GM19023 (cell line): ENCODE results near the gene PHLPP1.
A peak's percentile ranks its signal among the peaks of the same experiment; 100 is the strongest.

Source experiments
- ATAC-seq: cut with Tn5 transposase; IDR thresholded peaks from one replicate; pipeline ENCODE4 v1.9.1; 2021; ENCODE audit warnings: mild to moderate bottlenecking, moderate library complexity; ENCODE audit not compliant: unreplicated experiment

PHLPP1 gene

DNA sequence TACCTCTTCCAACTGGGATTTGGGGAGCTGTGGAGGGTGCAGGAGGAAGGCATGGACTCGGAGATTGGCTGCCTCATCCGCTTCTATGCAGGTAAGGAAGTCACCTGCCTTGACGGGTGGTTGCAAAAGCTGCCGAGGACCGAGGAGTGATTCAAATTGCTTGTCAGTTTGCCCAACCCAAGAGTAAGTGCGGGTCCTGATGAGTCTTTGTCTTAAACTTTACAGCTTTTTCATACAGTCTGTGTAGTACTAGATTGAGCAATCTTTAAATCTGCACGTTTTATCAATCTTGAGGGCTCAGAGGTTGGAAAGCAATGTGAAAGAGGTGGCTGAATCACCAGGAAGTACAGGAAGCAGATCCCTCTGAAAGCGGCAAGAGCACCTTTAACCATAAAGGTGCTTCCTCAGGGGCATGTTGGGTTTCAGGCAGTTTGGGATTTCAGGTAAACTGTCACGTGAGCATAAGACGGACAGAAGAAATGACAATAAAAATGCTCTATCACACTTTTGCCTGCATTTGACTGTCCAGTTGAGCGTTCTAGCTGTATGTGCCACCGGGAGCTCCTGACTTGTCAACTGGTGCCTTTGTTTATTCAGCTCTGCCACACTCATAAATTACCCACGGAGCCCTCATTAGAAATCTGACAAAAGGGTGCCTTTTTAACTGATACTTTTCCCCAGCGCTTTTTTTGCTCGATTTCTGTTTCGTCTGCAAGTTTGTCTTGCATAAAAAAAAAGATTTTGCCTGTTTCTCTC, 2.0 kb downstream of the PHLPP1 start:
- ATAC-seq: no peak

DNA sequence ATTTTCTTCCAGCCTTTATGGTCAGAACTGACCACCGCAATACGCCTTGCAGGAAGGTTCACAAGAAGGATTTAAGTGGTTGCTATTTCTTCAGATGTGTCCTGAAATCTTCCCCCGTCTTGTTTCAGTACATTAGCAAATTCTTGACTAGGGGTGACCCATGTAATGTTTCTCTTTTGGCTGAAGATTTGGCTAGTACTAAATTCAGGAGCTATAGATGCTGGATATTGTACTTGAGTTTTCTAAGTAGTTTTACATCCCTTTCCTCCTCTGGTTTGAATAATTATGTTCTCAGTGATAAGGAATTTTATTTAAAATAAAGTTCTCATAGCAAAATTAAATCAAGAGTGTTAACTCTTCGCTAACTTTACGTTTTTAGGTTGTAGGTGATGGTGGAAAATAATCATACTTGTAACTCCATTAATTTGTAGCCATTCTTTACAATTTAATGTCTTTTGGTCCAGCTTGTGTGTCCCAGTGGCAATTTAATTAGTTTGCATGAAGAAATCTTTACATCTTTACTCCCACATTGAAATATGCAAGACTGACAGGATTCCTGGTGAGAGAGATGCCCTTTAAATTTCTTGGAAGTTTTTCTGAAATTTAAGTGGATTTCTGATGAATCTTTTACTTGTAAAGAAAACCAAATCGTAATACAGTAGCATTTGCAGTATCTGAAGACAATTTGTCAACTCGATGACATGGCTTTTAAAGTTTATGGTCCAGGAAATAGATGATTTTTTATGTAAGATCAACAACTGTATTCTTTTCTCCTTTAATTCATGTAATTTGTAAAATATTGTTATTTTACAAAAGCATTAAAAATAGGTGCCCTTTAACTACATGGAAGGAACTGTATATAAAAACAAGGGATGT, 2.8 kb downstream of the PHLPP1 start:
- no peak for ATAC-seq

- ATAC-seq: no peak
These were observed 4.7 kb downstream of the PHLPP1 start for GRCh38 chr18:62720048-62720447.

- ATAC-seq: no peak
These were observed 5.6 kb downstream of the PHLPP1 start for GRCh38 chr18:62720766-62721613.

- ATAC-seq: no peak
These were observed 6.8 kb downstream of the PHLPP1 start for GRCh38 chr18:62721839-62722795.

GRCh38 chr18:62723666-62724281, 8.4 kb downstream of the PHLPP1 start:
- ATAC-seq: no peak

DNA sequence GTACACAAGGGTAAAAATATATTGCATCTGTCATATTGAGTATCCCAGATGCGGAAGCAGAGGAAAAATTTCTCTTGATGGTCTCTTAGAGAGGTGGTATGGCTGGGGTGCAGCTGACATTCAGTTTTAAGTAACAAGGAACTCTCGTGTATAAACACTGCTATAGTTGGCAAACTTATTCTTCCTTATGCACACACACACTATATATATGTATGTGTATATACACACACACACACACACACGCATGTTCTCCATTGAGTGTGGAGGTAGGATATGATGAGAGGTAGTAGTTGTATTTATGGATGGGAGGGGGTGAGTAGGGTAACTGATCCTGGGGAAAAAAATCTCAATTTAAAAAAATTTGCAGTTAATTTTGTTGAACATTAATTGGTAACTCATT, 10.6 kb downstream of the PHLPP1 start:
- no peak for ATAC-seq

DNA sequence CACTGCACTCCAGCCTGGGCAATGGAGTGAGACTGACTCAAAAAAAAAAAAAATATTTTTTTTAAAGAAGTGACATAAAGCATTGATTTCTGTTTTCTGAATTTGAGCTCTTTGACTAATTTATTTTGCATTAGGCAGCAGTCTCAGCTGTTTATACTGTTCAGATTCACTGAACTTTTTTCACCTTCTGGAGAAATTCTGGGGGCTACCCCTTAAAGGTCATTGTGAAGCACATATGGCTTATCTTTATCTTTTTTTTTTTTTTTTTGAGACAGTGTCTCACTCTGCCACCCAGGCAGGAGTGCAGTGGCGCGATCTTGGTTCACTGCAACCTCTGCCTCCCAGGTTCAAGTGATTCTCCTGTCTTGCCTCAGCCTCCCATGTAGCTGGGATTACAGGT, 12.9 kb downstream of the PHLPP1 start:
- no peak for ATAC-seq

GRCh38 chr18:62729487-62730386, 14.4 kb downstream of the PHLPP1 start:
- peak; percentile 86 for ATAC-seq

DNA sequence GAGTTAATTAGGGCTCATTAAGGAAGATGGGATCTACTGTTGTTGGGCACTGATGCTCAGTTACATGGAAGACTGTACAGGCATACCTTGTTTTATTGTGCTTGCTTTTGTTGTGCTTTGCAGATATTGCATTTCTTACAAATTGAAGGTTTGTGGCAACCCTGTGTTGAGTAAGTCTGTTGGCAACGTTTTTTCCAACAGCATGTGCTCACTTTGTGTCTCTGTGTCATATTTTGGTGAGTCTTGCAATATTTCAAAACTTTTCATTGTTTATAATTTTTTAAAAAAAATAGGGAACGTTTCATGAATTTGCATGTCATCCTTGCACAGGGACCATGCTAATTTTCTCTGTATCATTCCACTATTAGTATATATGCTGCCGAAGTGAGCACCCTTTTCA, 15.6 kb downstream of the PHLPP1 start:
- no peak for ATAC-seq

DNA sequence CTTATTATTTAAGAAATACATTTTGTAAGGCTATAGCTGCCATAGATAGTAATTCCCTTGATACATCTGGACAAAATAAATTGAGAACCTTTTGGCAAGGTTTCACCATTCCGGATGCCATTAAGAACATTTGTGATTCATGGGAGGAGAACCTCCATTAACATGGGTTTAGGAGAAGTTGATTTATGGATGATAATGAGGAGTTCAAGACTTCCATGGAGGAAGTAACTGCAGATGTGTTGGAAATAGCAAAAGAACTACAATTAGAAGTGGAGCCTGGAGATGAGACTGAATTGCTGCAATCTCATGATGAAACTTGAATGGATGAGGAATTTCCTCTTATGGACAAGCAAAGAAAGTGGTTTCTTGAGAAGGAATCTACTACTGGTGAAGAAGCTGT, 17.3 kb downstream of the PHLPP1 start:
- ATAC-seq: no peak

GRCh38 chr18:62734290-62734689, 18.9 kb downstream of the PHLPP1 start:
- no peak for ATAC-seq

- no peak for ATAC-seq
These were observed 20.0 kb downstream of the PHLPP1 start for GRCh38 chr18:62735387-62735786.

DNA sequence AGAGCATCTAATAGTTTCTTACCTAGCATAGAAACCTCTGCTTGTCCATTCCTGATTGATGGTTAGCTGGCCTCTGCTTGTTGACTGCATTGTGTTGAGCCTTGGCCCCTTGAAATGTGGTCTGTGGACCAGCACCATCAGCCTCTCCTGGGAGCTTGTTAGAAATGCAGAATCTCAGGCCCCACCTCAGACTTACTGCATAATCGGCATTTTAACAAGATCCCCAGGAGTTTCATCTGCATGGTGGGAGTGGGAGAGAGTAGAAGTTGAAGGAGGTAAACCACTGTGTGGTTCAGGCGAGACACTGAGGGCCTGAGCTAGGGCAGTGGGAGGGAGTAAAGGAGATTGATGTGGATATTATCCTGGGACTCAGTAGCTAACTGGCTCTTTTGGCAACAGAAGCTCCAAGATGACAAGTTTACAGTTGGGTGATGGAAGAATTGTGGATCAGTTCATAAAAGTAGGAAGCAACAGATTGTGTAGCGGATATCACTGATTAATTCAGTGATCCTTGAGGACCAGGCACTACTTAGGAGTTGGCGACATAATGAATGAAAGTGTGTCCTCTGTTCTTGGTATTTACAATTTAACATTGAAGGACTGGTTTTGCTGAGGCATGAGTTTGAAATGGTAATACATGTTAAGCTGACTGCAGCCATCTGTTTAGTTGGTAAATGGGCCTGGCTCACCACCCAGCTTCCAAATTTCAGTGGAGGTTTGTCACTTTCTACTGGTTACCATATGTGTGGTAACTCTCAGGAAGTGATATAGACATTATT, 20.9 kb downstream of the PHLPP1 start:
- ATAC-seq: no peak

DNA sequence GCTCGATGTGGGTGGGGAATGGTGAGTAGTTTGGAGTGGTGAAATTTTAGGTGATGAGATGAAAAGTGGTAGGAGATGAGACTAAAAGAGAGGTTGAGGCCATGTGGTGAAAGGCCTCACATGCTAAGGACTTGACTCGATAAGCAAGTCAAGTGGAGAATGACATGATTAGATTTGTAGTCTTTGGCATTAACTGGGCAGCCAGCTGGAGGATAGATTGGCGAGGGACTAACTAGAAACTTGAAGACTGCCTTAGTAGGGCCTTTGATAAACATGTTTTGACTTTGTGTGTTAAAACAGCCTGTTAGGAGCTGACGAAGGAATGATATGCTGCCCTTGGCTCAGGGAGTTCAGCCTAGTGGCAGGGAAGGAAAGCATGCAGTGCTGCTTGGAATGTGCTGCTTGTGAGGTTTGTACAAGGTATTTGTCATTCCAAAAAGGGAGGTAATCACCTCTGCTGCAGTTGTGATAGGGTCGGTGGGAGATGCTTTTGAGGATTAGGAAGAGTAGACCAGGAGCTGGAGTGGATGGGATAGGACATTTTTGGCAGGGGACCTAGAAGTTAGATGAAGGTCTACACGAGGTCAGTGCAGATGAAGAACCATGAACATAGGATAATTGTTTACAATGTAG, 22.0 kb downstream of the PHLPP1 start:
- ATAC-seq: no peak

DNA sequence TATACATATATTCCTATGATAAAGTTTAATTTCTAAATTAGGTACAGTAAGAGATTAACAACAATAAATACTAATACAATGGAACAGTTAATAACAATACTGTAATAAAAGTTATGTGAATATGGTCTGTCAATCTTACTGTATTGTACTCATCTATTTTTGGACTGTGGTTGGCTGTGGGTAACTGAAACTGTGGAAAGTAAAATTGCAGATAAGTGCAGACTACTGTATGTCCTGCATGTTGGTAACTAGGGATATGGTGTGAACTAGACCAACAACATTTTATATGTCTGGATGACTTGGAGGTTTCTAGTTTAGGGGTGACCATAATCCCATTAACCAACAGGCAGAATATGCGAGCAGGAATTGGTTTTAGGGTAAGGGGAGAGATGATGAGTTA, 23.3 kb downstream of the PHLPP1 start:
- ATAC-seq: no peak

GRCh38 chr18:62739911-62740310, 24.6 kb downstream of the PHLPP1 start:
- no peak for ATAC-seq
